HG02642 (cell line): ENCODE measurements around the gene UNC119B.

Experiments used
- ATAC-seq: cut with Tn5 transposase; IDR thresholded peaks from one replicate; pipeline ENCODE4 v1.9.1; 2021; ENCODE audit warnings: mild to moderate bottlenecking; ENCODE audit not compliant: unreplicated experiment, poor library complexity

UNC119B gene

GRCh38 chr12:120761519-120761934, 51.3 kb downstream of the UNC119B start:
- ATAC-seq: no peak

GRCh38 chr12:120762086-120762485, 51.8 kb downstream of the UNC119B start:
- no peak for ATAC-seq

- ATAC-seq: no peak
Measured at GRCh38 chr12:120763250-120763649, 53.0 kb downstream of the UNC119B start.

GRCh38 chr12:120764816-120765215, 54.6 kb downstream of the UNC119B start:
- ATAC-seq: no peak

GRCh38 chr12:120766566-120766965, 56.3 kb downstream of the UNC119B start:
- no peak for ATAC-seq

- ATAC-seq: no peak
Measured at GRCh38 chr12:120767071-120768024, 57.1 kb downstream of the UNC119B start.

GRCh38 chr12:120771097-120771496, 60.8 kb downstream of the UNC119B start:
- ATAC-seq: no peak
